Activated CD4-positive, alpha-beta T cell treated with anti-CD3 and anti-CD28 coated beads, Interleukin-10, Interleukin-2, amounts not matched to agents 100 ng/mL and 50 ng/mL, durations not matched to agents 16 hours and 8 hours (primary cell): ENCODE data around the gene PXN.
"Not testable (repeated sequence)": the region's sequence is repeated elsewhere in the genome, so short reads cannot be mapped to it uniquely, and the experiment has no call there.

Source experiments
- DNase-seq: peaks from one replicate; pipeline ENCODE4 v3.0.0-alpha.2; 2020

Gene PXN

GRCh38 chr12:120239776-120240494, 25.6 kb downstream of the PXN start:
- DNase-seq, result no peak

GRCh38 chr12:120238839-120239445, 26.6 kb downstream of the PXN start:
- DNase-seq, result no peak

- no peak for DNase-seq
These were observed 27.3 kb downstream of the PXN start for GRCh38 chr12:120238217-120238616.

- DNase-seq, result no peak
These were observed 28.0 kb downstream of the PXN start for GRCh38 chr12:120237360-120238171.

- not testable (repeated sequence) for DNase-seq
These were observed 28.7 kb downstream of the PXN start for GRCh38 chr12:120236809-120237208.

- DNase-seq, result no peak
These were observed 29.9 kb downstream of the PXN start for GRCh38 chr12:120235369-120236323.

- DNase-seq, result no peak
These were observed 30.7 kb downstream of the PXN start for GRCh38 chr12:120234643-120235368.

- DNase-seq, result peak; percentile 91
These were observed 34.1 kb downstream of the PXN start for GRCh38 chr12:120231316-120232011.

- DNase-seq, result no peak
These were observed 34.6 kb downstream of the PXN start for GRCh38 chr12:120230974-120231315.

GRCh38 chr12:120230326-120230973, 35.1 kb downstream of the PXN start:
- DNase-seq, result no peak

- DNase-seq, result no peak
These were observed 35.8 kb downstream of the PXN start for GRCh38 chr12:120229487-120230325.

GRCh38 chr12:120229071-120229486, 36.5 kb downstream of the PXN start:
- no peak for DNase-seq

GRCh38 chr12:120228291-120229070, 37.0 kb downstream of the PXN start:
- DNase-seq, result peak; percentile 92

GRCh38 chr12:120228041-120228290, 37.6 kb downstream of the PXN start:
- no peak for DNase-seq

- no peak for DNase-seq
These were observed 38.1 kb downstream of the PXN start for GRCh38 chr12:120227233-120228040.

- peak; percentile 37 for DNase-seq
These were observed 39.5 kb downstream of the PXN start for GRCh38 chr12:120225852-120226640.

GRCh38 chr12:120225200-120225558, 40.4 kb downstream of the PXN start:
- no peak for DNase-seq
